Suppressor macrophage treated with lipopolysaccharide for 4 hours (primary cell): ENCODE measurements around the gene PPP1R14C.
"Not testable (repeated sequence)": the region's sequence is repeated elsewhere in the genome, so short reads cannot be mapped to it uniquely, and the experiment has no call there.

ENCODE experiments used
- DNase-seq: peaks from one replicate; pipeline ENCODE4 v3.0.0-alpha.2; 2020

PPP1R14C gene

GRCh38 chr6:150142670-150143515, at the start of gene PPP1R14C:
PPP1R14C (plus strand) TSS chr6:150143044; CDS start chr6:150143193, 149 bp downstream.
- DNase-seq: peak; percentile 40

GRCh38 chr6:150093397-150093796, 49.4 kb upstream of the PPP1R14C start:
- no peak for DNase-seq

DNA sequence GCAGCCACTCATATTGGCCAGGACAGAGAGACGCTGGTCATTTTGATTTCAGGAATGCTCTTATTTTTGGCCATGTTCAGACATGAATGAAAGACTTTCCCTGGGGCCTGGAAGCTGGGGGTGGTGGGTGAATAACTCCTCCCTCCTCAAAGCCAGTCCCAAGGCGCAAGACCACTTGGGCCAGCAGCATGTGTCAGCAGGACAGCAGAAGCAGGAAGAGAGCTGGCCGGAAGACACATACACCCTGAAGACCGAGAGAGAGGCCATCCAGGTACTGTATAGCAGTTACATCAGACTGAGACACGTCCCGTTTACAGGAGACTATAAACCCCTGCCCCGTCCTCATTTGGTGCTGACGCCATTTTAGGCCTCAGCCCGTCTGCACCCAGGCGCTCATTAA, 44.7 kb upstream of the PPP1R14C start:
- DNase-seq: no peak

DNA sequence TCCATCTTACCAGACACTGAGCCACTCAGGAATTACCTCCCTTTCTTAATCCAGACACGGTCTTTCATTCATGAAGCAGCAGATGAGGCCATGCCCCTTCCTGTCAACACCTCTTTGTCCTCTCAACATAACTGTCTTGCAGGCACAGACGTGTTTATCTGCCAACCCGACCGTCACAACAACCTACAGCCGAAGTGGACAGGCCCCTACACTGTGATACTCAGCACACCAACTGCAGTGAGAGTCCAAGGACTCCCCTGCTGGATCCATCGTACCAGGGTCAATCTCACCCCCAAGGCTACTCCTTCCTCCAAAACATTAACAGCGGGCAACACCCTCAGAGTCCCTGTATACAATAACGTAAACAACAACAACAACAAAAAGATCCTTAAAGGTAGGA, 43.3 kb upstream of the PPP1R14C start:
- DNase-seq: no peak

- no peak for DNase-seq
Measured at GRCh38 chr6:150099953-150100352, 42.9 kb upstream of the PPP1R14C start.

- no peak for DNase-seq
Measured at GRCh38 chr6:150100745-150101144, 42.1 kb upstream of the PPP1R14C start.

DNA sequence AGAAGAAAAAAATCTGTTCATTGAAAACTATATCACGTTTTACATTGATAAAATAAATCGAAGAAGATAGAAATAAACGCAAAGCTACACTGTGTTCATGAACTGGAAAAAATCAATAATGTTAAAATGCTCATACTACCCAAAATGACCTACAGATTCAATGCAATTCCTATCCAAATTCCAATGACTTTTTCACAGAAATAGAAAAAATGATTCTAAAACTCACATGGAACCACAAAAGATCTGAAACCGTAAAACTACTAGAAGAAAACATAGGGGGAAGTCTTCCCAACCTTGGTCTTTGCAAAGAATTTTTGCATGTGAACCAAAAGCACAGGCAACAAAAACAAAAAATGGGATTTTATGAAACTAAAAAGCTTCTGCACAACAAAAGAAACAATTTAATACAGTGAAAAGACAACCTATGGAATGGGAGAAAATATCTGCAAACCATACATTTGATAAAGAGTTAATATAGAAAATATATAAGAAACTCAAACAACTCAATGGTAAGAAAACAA, 40.0 kb upstream of the PPP1R14C start:
- DNase-seq: no peak

DNA sequence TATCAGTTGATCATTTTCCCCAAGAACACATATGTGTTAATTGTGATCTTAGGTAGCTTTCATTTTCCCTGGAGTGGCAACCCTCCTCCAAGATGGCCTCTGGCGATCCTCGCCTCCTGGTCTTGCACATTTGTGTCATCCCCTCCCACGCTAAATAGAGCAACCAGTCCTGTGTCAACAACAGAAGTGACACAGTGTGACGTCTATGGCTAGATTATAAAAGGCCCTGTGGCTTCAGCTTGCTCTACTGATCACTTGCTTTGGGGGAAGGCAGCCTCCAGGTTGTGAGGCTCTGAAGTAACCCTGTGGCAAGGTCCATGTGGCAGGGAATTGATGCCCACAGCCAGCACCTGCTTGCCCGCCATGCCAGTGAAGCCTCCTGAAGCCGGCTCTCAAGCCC, 30.6 kb upstream of the PPP1R14C start:
- DNase-seq: no peak

DNA sequence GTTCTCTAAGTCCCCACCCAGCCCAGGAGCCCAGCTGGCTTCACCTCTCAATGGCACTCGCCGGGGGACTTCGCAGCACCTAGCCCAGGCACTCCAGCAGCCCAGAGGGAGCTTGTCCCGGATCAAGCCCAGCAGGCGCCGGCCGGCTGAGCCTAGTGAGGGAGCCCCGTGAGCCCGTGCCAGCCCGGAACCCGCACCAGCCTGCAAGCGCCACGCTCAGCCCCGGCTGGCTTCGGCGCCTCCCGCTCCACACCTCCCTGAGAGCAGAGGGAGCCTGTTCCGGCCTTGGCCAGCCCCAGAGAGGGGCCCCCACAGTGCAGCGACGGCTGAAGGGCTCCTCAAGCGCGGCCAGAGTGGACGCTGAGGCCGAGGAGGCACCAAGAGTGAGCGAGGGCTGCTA, 27.1 kb upstream of the PPP1R14C start:
- DNase-seq: no peak

DNA sequence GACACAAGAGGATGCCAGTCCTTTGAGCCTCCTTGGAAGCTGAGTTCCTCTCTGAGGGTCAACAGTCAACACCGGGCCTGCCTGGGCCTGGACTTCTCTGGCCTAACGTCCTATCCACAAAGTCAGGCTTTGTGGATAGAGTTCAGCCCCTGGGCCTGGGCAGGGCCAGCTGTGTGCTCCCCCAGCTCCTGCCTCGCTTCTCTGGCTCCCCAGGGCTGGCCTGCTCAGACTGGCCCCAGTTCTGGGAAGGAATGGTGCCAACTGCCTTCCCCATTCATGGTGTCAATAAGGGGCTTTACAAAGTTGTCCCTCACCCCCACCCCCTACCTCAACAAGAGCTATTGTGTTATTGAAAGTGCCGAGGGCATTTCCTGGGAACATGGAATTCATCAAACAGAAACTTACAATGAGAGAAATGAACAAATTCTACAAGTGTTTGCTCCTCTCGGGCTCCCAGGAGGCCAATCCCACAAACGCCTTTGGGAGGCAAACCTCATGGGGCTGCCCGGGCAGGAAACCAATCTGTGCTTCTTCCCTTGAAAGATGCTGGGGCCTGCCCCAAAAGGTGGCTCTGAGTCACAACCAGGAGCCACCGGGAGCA, 26.5 kb upstream of the PPP1R14C start:
- DNase-seq: no peak

DNA sequence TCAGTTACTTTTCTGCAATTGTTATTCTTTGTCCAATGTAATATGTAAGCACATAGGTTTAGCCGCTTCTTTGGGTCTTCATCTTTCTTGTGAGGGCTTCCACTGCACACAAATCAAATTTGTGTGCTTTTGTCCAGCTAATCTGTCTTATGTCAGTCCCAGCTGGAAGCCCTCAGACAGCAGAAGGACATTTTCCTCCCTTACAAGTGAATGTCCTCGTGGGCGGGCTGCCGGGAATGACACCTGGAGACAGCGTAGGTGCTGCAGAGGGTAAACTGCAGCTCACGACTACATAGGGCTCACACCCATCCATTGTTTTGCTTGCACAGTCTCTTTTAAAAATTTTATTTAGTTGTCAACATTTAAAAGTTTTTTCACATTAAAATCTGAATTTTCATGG, 24.6 kb upstream of the PPP1R14C start:
- DNase-seq: no peak

DNA sequence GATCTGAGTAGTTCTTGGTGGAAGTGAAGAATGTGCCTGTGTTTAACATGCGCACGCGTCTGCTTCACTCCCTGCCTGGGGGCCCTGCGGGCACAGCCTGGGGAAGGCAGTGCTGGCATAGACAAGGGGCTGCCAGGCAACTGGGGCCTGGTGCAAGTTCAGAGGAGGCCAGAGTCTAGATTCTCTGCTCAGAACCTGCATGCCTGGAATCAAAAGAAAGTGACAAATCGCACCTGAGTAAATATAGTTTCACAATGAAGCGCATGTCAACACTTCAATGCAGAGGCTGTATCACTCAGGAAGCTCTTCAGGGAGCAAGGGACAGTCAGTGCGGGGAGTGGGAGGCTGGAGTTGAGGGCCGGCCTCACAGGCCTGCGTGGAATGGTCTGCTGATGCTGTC, 24.2 kb upstream of the PPP1R14C start:
- no peak for DNase-seq

- DNase-seq: no peak
Measured at GRCh38 chr6:150119173-150119572, 23.7 kb upstream of the PPP1R14C start.

DNA sequence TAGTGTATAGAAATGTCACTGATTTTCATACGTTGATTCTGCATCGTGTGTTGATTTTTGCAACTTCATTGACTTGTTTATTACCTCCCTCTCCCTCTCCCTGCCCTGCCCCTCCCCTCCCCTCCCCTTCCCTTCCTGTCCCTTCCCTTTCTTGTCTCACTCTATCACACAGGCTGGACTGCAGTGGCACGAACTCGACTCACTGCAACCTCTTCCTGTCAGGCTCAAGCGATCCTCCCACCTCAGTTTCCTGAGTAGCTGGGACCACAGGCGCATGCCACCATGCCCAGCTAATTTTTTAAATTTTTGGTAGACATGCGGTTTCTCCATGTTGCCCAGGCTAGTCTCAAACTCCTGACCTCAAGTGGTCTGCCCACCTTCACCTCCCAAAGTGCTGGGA, 19.2 kb upstream of the PPP1R14C start:
- DNase-seq: no peak

GRCh38 chr6:150124235-150124634, 18.6 kb upstream of the PPP1R14C start:
- DNase-seq: no peak

- no peak for DNase-seq
Measured at GRCh38 chr6:150126641-150127291, 16.1 kb upstream of the PPP1R14C start.

- DNase-seq: no peak
Measured at GRCh38 chr6:150128425-150128824, 14.4 kb upstream of the PPP1R14C start.

DNA sequence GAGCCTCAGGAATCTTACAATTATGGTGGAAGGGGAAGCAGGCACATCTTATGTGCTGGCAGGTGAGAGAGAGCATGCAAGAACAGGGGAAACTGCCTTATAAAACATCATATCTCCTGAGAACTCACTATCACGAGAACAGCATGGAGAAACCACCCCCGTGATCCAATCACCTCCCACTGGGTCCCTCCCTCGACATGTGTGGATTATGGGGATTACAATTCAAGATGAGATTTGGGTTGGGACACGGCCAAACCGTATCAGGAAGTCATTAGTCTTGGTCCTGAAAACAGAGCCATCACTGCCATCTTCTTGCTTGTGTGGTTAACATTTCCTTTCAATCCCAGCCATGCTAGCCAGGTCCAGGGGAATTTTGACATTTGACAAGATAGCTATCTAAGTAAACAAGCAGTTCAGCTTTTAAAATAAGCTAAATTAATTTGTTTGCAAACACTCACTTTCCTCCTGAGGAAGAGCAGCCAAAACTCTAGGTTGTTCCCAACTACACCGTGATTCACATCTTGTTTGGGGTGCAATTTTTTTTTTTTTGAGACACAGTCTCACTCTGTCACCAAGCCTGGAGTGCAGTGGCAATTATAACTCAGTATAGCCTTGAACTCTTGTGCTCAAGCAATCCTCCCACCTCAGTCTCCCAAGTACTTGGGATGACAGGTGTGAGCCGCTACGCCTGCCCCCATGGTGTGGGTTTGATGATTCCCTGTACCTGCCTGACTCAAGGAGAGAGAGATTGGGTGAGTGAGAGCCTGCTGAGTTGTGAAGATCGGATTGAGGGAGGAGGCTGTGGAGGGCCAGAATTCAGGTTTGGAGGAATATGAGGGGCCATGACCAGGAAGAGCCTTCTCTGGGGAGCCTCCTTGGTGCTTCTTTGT, 13.0 kb upstream of the PPP1R14C start:
- no peak for DNase-seq

GRCh38 chr6:150133686-150134085, 9.2 kb upstream of the PPP1R14C start:
- no peak for DNase-seq

DNA sequence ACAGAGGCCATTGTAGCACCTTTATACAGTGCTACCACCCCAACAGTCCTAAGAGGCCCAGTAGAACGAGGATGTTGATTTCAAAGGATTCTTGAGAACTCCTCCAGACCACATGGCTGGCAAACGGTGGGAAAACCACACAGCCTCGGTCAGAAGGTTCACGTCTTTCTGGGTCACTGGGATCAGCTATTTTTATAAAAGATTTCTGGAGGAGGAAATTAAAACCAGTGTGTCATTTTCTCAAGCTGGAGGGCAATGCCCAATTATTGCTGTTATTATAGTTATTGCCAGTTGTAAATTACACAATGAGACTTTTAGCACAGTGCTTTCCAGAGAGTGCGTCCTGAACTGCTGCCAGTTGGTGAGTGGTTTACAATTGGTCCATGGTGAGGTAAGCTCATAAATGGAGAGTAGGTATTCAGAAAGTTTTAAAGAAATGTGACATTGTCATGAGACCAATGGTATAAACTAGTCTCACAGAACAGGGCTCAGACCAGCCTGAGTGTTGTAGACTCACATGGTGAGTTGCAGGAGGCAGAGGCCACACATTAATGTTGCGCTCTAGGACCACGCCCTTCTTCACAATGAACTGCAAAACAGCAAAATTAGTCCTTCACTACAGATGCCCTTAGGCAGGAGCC, 8.4 kb upstream of the PPP1R14C start:
- no peak for DNase-seq

GRCh38 chr6:150137711-150138110, 5.1 kb upstream of the PPP1R14C start:
- DNase-seq: not testable (repeated sequence)

GRCh38 chr6:150138638-150139037, 4.2 kb upstream of the PPP1R14C start:
- no peak for DNase-seq
